A673 (cell line): Measurements from ENCODE around the gene PHF2. TPM values are rescaled to one million over a fixed set of nuclear protein-coding genes. Genes with fewer than 3 reads are reported as not detected.

Source experiments
- BruUV-seq: library from RNA; stranded (reverse); fragments of 400-500 nt; replicated peaks from 2 replicates; lab custom pipeline; 2021; lab: Mats Ljungman, UMichigan
- CTCF ChIA-PET: fragments of 300-600 bp; sonication (Branson Sonifier 250); formaldehyde crosslinking; loops from one replicate; lab custom pipeline; 2022; ENCODE audit warnings: antibody characterized with exemption; lab: Charles Lee
- POLR2A ChIA-PET: fragments of 300-600 bp; sonication (Branson Sonifier 250); formaldehyde crosslinking; loops from one replicate; lab custom pipeline; 2022; ENCODE audit warnings: antibody characterized with exemption; ENCODE audit not compliant: low non-redundant PET; lab: Charles Lee
- DNase-seq: peaks from one replicate; pipeline ENCODE4 v3.0.0-alpha.2; 2015; ENCODE audit warnings: low spot score
- H3K27ac ChIP-seq: fragments of 200-600 bp; sonication (generic); 2 replicates; pipeline ENCODE4 v1.5.1; 2016; ENCODE audit warnings: mixed run types, low read depth, mild to moderate bottlenecking, mixed read lengths, antibody characterized with exemption, low read length; ENCODE audit not compliant: poor library complexity, severe bottlenecking
- H3K27me3 ChIP-seq: fragments of 200-600 bp; sonication (generic); replicated peaks from 2 replicates; pipeline ENCODE4 v1.6.1; 2017; ENCODE audit warnings: mixed run types, low read depth, mild to moderate bottlenecking, mixed read lengths, antibody characterized with exemption, low read length; ENCODE audit not compliant: insufficient read depth, poor library complexity
- H3K36me3 ChIP-seq: fragments of 200-600 bp; sonication (generic); 2 replicates; pipeline ENCODE4 v1.6.1; 2016; ENCODE audit warnings: mixed run types, mild to moderate bottlenecking, mixed read lengths, antibody characterized with exemption, low read length; ENCODE audit not compliant: insufficient read depth, poor library complexity, severe bottlenecking
- H3K4me1 ChIP-seq: fragments of 200-600 bp; sonication (generic); 2 replicates; pipeline ENCODE4 v1.6.1; 2017; ENCODE audit warnings: mixed run types, mild to moderate bottlenecking, mixed read lengths, antibody characterized with exemption, low read length; ENCODE audit not compliant: insufficient read depth, poor library complexity, severe bottlenecking
- H3K4me3 ChIP-seq: fragments of 200-600 bp; sonication (generic); 2 replicates; pipeline ENCODE4 v1.5.1; 2016; ENCODE audit warnings: low read depth, mixed run types, mild to moderate bottlenecking, mixed read lengths, low read length; ENCODE audit not compliant: poor library complexity, severe bottlenecking
- H3K9me3 ChIP-seq: fragments of 200-600 bp; sonication (generic); 2 replicates; pipeline ENCODE4 v1.6.1; 2016; ENCODE audit warnings: mixed run types, low read depth, mild to moderate bottlenecking, mixed read lengths, antibody characterized with exemption, low read length; ENCODE audit not compliant: poor library complexity, severe bottlenecking
- CTCF ChIP-seq: fragments of 300-800, 200-600 bp; sonication (generic); conservative IDR thresholded peaks from 2 replicates; pipeline ENCODE4 v1.5.1; 2017; ENCODE audit warnings: low read depth, mild to moderate bottlenecking, antibody characterized with exemption, low read length, moderate library complexity, mixed read lengths
- EZH2 ChIP-seq: fragments of 200-600 bp; sonication (generic); IDR thresholded peaks from 2 replicates; pipeline ENCODE4 v1.6.1; 2017; ENCODE audit warnings: borderline replicate concordance, low read depth, mild to moderate bottlenecking, mixed read lengths, antibody characterized with exemption, low read length; ENCODE audit not compliant: poor library complexity, severe bottlenecking
- intact Hi-C: fragments of 100-400 bp; cut with micrococcal nuclease; formaldehyde crosslinking; loops from one replicate; pipeline ENCODE4 v1.10.0; 2022; ENCODE audit not compliant: unreplicated experiment
- total RNA-seq: library from RNA; stranded (reverse); gene quantifications from 2 replicates; pipeline ENCODE4 v1.2.3, GENCODE V29; 2021

The PHF2 gene
- total RNA-seq, 1 experiment from 2014 or later, result 32.7 TPM

DNA sequence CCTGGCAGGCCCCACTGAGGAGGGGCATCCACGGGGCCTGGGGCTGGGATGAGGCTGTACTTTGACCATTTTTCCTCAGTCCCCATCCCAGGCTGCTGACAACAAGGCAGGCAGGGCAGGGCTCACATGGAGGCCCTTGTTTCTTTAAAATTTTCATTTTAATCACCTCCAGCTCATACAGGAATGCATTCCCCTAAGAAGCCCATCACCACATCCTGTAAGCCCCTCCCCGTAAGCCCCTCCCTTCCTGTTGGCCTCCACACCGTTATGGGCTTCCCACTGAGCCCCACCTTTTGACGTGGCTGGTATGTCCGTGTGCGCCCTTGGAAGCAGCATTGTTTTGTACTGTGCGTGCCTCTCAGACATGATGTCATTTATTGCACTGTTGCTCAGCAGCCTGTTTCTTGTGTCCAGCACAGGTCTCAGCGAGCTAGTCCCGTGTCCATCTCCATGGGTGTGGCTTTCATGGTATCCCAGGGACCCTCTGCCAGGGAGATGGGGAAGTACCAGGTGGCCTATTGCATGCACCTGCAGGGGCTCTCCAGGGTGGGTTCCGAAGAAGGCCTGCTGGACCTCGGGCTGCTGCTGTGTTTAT, 22.4 kb downstream of the PHF2 start:
- H3K4me1 ChIP-seq, result peaks cover 24% of the 10 kb centered on the region
- no peak overlapping the region for H3K27ac ChIP-seq
- no peak for TF ChIP-seq EZH2
- ChIA-PET POLR2A (no interaction called here), CTCF (no interaction called here)
- H3K9me3 ChIP-seq, result no peaks in the 10 kb centered on the region
- no TSS peak for BruUV-seq
- no peak overlapping the region for H3K4me3 ChIP-seq
- DNase-seq, result no peak
- intact Hi-C loops, result no loop called here
- no peaks in the 10 kb centered on the region for H3K36me3 ChIP-seq
- no peaks in the 10 kb centered on the region for H3K27me3 ChIP-seq

DNA sequence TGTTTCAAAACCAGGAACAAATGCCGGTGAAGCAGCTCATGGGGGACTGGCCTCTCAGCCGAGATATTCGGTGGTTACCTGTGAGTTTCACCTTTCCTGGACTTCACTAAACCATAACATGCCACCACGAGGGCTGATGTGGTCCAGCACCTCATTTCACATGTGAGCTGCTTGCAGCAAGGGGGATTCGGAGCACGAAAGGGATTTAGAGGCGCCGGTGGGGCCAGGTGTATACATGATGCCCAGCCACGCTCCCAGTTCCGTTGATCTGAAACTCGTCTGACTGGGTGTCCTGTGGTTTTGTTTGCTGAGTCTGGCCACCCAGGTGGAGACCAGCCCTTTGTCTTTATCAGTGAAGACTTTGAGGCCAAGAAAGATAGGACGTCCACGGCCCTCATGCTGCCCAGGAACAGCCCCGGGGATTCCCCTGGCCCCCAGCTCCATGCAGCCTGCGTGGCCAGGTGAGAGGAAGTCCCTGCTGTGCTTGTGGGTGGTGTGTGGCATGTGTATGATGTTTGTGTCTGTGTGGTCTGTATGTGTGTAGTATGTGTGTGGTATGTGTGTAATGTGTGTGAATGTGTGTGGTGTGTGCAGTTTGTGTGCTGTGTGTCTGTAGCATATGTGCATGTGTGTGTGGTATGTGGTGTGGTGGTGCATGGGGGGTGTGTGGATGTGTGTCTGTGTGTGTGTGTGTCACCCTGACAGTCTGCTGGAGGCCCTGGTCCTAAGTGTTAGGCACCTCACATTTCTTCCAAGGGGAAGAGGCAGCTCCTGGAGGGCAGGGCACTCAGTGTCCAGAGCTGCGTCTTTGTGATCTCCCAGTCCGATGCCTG, 23.4 kb downstream of the PHF2 start:
- no peak overlapping the region for H3K4me3 ChIP-seq
- peak overlapping the region; percentile 16 for H3K27ac ChIP-seq
- TF ChIP-seq CTCF (no peak), EZH2 (no peak)
- intact Hi-C loops, result no loop called here
- BruUV-seq, result no TSS peak
- no peaks in the 10 kb centered on the region for H3K27me3 ChIP-seq
- H3K4me1 ChIP-seq, result peaks cover 21% of the 10 kb centered on the region
- POLR2A ChIA-PET, result no interaction called here
- no peaks in the 10 kb centered on the region for H3K36me3 ChIP-seq
- CTCF ChIA-PET, result no interaction called here
- H3K9me3 ChIP-seq, result no peaks in the 10 kb centered on the region
- no peak for DNase-seq

DNA sequence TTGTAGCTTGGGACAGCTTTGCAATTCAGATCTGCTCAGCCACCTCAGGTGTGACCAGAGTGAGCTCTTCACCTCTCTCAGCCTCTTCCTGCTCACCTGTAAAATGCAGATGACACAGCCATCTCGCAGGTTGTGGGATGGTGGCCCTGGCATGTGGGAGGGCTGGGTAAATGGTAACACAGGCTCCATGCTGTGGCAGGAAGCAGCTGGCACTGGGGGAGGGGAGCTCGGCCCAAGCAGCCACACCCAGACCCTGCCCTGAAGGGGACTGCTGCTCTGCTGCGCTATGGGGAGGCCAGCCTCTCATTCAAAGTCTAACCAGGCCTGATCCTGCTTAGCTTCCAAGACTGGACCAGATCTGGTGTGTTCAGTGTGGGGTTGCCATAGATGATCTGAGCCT, 24.1 kb downstream of the PHF2 start:
- Histone ChIP-seq H3K4me3 (no peak overlapping the region), H3K36me3 (no peaks in the 10 kb centered on the region), H3K9me3 (no peaks in the 10 kb centered on the region), H3K27me3 (no peaks in the 10 kb centered on the region), H3K27ac (no peak overlapping the region), H3K4me1 (peaks cover 21% of the 10 kb centered on the region)
- BruUV-seq, result no TSS peak
- POLR2A ChIA-PET, result no interaction called here
- intact Hi-C loops, result no loop called here
- DNase-seq, result peak; percentile 49
- no peak for TF ChIP-seq CTCF
- TF ChIP-seq EZH2, result no peak
- CTCF ChIA-PET, result no interaction called here
